ENCODE measurements around the gene BOC. TPM values are rescaled to one million over a fixed set of nuclear protein-coding genes. Genes with fewer than 3 reads are reported as not detected.

Gene BOC
- total and polyA plus RNA-seq, 2 experiments from 2014 or later, result 2.1 to 4.1 TPM

GRCh38 chr3:113285226-113285625 is 73.9 kb downstream of the BOC start (continued):
- TF ChIP-seq REST (IDR thresholded peaks at IDR 0.05; ENCODE audit: unreplicated experiment) (no peak), EZH2phosphoT487 (IDR thresholded peaks at IDR 0.05; ENCODE audit: unreplicated experiment) (no peak), CREB1 (CRISPR knock-in tag; IDR thresholded peaks at IDR 0.05; ENCODE audit: low read depth) (no peak), JUNB (IDR thresholded peaks at IDR 0.05; ENCODE audit: unreplicated experiment) (no peak)

GRCh38 chr3:113285741-113286140 is 74.4 kb downstream of the BOC start:
- Histone ChIP-seq H2AFZ (no peak overlapping the region), H3K4me1 (ENCODE audit: insufficient read depth) (no peaks in the 10 kb centered on the region), H3K79me2 (replicated peaks; ENCODE audit: insufficient read depth) (no peaks in the 10 kb centered on the region), H3K27ac (ENCODE audit: low read depth) (no peak overlapping the region), H3K36me3 (ENCODE audit: insufficient read depth) (no peaks in the 10 kb centered on the region), H4K20me1 (replicated peaks; ENCODE audit: insufficient read depth) (no peaks in the 10 kb centered on the region), H3K4me2 (no peak overlapping the region), H3F3A (replicated peaks; ENCODE audit: low read depth) (no peaks in the 10 kb centered on the region), H3K4me3 (no peak overlapping the region), H3K9me2 (ENCODE audit: insufficient read depth) (no peaks in the 10 kb centered on the region), H3K27me3 (ENCODE audit: insufficient read depth) (no peaks in the 10 kb centered on the region)
- no peaks in the 10 kb centered on the region for H3K9me3 Mint-ChIP-seq
- no peak overlapping the region for H3K4me3 Mint-ChIP-seq
- no peak overlapping the region for H3K27ac Mint-ChIP-seq
- H3K36me3 Mint-ChIP-seq (ENCODE audit: low read depth), result peaks cover 10% of the 10 kb centered on the region; the same call in 2 of the 3 replicates
- peaks cover 6% of the 10 kb centered on the region for H3K27me3 Mint-ChIP-seq (ENCODE audit: insufficient read depth, low read depth, poor library complexity)
- ATAC-seq, result no peak
- peaks cover 6% of the 10 kb centered on the region for H3K4me1 Mint-ChIP-seq
- DNase-seq (ENCODE audit: low spot score), result no peak
- no peak for TF ChIP-seq NANOG (IDR thresholded peaks at IDR 0.05; ENCODE audit: borderline replicate concordance)
- TF ChIP-seq CTCF (conservative IDR thresholded peaks at IDR 0.05; ENCODE audit: low read depth in 2 of 2), result no peak
- no peak for TF ChIP-seq EZH2phosphoT487 (IDR thresholded peaks at IDR 0.05; ENCODE audit: unreplicated experiment)
- TF ChIP-seq JUNB (IDR thresholded peaks at IDR 0.05; ENCODE audit: unreplicated experiment), result no peak
- no peak for TF ChIP-seq CREB1 (CRISPR knock-in tag; IDR thresholded peaks at IDR 0.05; ENCODE audit: low read depth)
- no peak for TF ChIP-seq STAT1 (IDR thresholded peaks at IDR 0.05; ENCODE audit: unreplicated experiment)
- TF ChIP-seq ETS1 (IDR thresholded peaks at IDR 0.05), result no peak
- no peak for TF ChIP-seq POLR2AphosphoS5 (IDR thresholded peaks at IDR 0.05; ENCODE audit: low read depth)
- no peak for TF ChIP-seq ZNF462 (CRISPR knock-in tag; IDR thresholded peaks at IDR 0.05)
